Ishikawa (cell line): Measurements from ENCODE around the gene WWOX.

Experiments
- EGR1 ChIP-seq: IDR thresholded peaks from 2 replicates; pipeline ENCODE4 v1.6.1; 2012
- EP300 ChIP-seq: IDR thresholded peaks from 2 replicates; pipeline ENCODE4 v1.6.1; 2012; ENCODE audit warnings: borderline replicate concordance
- NFIC ChIP-seq: IDR thresholded peaks from 2 replicates; pipeline ENCODE4 v1.6.1; 2012
- RAD21 ChIP-seq: IDR thresholded peaks from 2 replicates; pipeline ENCODE4 v1.6.1; 2012; ENCODE audit warnings: low read depth
- REST ChIP-seq: IDR thresholded peaks from 2 replicates; pipeline ENCODE4 v1.6.1; 2012; ENCODE audit warnings: low read depth, mild to moderate bottlenecking
- TAF1 ChIP-seq: IDR thresholded peaks from 2 replicates; pipeline ENCODE4 v1.6.1; 2012; ENCODE audit warnings: low read depth, mild to moderate bottlenecking
- TEAD4 ChIP-seq: IDR thresholded peaks from 2 replicates; pipeline ENCODE4 v1.6.1; 2012
- YY1 ChIP-seq: IDR thresholded peaks from 2 replicates; pipeline ENCODE4 v1.6.1; 2012; ENCODE audit warnings: low read depth
- TF ChIP-seq, protein P1 (sequence below): IDR thresholded peaks from 2 replicates; pipeline ENCODE4 v1.6.1; 2012

GRCh38 chr16:78984887-78985464 lies 885.5 kb downstream of the WWOX start:
- TF ChIP-seq YY1: no peak
- no peak for TF ChIP-seq REST
- no peak for TF ChIP-seq RAD21
- no peak for TF ChIP-seq EGR1
- TF ChIP-seq TAF1: no peak
- TF ChIP-seq EP300: no peak
- TF ChIP-seq, protein P1, sequence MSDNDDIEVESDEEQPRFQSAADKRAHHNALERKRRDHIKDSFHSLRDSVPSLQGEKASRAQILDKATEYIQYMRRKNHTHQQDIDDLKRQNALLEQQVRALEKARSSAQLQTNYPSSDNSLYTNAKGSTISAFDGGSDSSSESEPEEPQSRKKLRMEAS: no peak
- TF ChIP-seq NFIC: no peak
- TF ChIP-seq TEAD4: no peak
